HG02943 (cell line): ENCODE data around the gene MKI67.

Source experiments
- ATAC-seq: cut with Tn5 transposase; IDR thresholded peaks from one replicate; pipeline ENCODE4 v1.9.1; 2021; ENCODE audit warnings: mild to moderate bottlenecking, low read depth, moderate library complexity; ENCODE audit not compliant: unreplicated experiment

Gene MKI67

DNA sequence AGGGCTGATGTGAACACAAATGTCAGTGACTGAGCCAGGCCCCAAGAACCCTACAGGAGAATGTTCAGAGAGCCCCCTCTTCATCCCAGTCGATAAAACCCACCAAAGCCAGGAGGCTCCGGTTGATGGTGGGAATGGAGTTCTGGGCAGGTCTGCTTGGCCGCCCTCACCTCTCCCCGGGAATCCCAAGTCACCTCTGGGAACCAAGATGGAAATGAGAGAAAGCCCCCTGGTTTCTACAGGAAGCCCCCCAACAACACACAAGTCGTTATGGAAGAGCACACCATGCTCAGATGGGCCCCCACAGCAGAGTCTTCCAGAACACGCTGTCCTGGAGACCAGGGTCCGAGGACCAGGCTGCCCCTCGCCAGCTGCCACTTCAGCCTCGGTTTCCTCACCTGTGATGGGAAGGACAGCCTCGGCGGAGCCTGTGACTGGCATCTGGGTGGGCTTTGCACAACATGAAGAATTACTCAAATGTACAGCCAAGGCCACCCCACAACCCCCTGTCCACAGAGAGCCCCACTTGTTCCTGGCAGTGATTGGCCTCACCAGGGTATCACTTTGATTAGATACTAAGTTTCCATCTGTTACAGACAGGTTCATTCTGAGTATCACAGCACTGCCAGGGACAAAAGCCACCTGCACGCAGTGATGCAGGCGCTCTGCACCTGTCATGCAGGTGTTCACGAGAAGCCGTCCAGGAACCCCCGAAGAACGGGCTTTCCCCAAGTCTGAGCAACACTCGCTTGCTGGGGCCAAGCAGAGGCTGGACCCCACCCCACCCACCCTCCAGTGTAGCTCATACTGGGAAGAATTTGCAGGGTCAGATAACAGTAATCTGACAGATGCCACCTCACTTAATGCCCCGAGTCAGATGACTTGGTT is 57.6 kb downstream of the MKI67 start:
- ATAC-seq: no peak

DNA sequence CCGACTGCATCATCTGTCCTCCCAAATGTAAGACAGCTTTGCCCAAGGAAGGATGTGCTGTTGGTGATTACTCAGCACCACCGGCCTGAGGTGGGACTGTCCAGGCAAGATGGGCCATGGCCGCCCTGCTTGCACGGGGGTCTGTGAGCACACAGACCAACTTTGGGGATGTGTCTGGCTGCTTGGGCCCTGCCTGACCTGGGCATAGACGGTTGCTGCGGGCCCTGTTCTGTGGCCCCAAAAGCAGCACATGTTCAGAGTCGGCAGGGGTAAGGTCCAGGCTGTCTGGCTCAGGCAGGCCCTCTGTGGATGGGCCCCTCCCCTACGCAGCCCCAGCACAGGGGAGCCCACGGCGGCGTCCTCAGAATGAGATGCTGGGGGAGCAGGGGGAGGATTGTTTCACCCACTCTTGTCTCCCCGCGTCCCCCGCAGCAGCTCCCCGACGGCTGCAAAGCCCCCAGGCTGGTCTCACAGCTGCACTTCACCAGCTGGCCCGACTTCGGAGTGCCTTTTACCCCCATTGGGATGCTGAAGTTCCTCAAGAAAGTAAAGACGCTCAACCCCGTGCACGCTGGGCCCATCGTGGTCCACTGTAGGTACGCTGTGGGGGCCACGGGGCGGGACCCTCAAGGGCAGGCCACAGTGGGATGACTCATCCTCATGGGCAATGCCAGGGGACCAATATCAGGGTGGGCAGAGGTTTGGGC is 58.4 kb downstream of the MKI67 start:
- no peak for ATAC-seq

DNA sequence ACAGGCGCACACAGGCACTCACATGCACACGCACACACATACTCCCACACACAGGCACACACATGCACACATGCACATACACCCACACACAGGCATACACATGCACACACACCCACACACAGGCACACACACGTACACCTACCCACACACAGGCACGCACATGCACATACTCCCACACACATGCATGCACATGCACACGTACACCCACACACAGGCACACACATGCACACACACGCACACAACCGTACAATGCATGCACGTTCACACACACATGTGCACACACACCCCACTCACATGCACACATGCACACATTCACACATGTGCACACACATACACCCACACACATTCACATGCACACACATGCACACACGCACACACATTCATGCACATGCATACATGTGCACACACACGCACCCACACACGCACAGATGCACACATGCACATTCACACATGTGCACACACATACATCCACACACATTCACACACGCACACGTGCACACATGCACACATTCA is 59.3 kb downstream of the MKI67 start:
- ATAC-seq: no peak

DNA sequence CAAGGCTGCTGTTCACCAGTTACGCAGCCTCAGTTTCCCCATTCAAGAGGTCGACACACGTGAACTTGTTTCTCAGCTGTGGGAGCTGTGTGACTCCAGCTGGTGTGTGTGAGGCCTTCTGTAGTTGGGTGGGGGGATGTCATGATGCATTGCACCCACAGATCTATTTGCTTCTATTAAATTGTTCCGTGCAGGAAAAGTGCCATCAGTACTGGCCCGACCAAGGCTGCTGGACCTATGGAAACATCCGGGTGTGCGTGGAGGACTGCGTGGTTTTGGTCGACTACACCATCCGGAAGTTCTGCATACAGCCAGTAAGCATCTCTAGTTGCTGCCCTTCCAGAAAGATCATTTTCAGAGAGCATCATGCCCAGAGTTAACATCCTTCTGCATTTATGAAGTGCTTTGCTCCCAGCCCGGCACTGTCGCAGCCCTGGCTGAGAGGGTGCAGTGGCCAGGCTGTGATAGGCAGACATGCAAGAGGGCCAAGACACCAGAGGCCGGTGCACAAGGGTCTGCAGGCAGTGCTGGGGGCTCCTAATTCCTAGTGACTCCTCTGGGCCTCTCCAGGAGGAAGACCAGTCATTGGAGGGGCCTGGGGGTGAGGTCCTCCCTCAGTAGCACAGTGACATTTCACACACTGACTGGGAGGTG is 60.2 kb downstream of the MKI67 start:
- no peak for ATAC-seq

DNA sequence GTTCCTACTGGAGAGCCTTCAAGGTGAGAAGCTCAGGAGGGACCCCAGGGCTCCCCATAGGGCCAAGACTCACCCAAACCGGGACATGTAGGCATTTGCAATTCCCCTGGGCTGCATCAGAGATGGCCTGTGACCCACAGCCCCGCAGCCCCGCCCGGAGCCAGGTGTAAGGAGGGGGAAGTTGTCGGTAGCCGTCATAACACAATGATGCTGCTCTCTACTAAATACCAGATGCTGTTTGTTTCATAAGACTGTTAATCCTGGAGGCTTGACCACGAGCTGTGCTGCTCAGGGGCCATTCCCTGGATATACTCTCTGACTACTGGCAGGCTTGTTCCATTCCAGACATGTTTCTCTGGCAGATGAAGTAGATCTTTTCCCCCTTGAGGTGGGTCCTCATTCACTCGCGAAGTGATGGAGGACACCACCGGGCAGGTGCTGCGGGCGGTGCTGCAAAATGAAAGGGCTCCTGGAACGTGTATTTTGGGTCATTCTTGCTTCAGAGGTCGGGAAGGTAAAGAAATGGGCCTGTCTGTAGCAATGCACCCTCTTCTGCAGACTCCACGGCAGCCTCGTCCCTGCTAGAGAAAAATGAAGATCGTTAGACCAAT is 61.1 kb downstream of the MKI67 start:
- ATAC-seq: peak; percentile 36

DNA sequence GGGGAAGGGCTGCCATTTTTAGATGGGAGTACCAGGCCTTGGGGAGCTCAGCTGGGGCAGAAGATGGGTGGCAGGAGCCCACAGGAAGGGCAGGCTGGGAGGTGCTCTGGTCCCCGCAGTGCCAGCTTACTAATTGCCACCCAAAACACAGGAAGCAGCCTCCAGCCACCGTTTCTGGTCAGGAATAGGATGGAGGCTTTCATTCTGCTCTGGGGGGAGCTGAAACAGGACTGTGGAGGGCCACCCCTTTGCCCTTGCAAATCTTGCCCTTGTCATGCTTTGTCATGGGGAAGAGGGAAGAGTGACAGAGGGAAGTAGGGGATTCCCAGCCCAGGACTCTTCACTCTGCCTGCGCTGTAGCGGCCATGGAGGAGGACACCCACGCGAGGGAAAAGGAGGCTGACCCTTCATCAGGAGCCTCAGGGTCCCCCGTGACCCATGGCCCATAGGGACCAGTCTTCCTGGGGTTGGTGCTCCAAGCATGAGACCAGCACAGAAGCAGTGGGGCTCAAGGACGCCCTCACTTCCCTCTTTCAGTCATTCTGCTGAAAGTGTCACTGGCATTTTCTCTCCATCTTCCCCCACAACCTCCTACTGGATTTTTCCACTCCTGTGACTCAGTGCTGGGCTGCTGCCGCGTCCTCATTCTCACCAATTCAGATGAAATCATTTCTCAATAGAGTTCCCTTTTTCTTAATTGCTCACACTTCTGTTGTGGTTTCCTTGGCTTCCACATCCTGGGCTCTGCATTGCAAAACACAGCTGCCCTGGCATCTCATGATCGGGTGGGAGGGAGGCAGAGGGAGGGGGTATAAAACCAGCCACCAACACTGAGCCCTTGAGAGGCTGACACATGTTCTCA is 61.9 kb downstream of the MKI67 start:
- peak; percentile 46 for ATAC-seq

DNA sequence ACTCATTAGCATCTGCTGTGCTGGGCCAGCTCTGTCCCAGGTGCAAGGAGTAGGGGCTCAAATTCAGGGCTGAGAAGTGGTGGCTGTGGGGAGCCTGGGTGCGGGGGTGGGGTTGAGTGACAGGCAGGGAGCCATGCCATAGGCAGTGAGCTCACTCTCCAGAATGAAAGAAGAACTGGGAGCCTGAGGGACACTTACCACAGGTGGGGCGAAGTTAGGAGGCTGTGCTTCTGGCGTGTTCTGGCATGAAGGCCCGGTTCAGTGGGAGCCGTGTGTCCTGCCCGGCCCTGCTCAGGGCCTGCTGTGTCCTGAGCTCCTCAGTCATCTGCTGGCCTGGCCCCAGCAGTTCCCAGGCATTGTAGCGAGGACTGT is 62.5 kb downstream of the MKI67 start:
- no peak for ATAC-seq

DNA sequence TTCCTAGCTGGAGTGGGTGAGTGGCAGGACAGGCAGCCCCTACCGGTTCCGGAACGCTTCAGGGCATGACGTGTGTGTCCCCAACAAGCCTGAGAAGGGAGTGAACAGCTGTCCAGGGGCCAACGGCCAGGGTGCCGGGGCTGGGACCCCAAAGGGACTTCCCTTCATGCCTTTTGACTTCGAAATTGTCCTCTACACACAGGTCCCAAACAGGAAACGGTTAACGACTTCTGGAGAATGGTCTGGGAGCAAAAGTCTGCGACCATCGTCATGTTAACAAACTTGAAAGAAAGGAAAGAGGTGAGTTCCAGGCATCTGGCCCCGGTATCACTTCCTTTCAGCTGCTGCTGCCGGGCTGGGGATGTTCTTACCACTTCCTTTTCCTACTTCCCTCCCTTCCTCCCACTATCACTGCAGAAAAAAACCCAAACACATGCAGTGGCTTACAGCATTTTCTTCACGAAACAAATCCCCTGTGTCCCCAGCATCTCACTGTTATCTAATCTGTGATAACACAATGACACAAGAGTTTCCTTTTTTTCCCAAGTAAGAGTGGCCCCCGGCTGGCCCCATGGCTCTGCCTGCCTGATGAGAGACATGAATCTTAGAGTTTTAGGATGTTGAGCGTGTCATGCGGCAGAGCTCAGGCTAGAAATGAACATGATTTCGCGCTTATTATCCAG is 63.2 kb downstream of the MKI67 start:
- peak; percentile 44 for ATAC-seq

DNA sequence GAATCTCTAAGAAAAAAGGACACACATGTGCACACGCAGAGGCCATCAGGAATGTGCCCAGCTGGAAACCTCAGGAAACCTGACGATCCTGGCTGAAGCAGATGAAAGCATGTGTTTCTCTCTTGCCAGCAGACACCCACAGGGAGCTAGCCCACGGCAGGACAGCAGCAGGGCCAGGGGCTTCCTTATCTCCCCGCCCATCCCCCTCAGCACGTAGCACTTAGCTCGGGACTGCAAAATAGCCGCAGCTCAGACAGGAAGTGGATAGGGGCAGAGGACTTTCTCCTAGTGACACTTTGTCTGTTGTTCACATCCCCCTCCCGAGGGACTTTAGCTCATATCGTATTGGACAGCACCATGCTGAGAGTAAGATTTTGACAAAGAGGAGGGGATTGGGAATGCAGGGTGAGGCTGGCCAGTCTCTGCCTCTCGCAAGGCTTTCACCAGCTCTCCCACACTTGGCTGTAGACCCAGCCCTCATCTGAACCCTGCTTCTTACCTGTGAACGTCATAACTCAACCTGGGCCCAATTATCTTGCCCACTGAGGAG is 63.8 kb downstream of the MKI67 start:
- ATAC-seq: peak; percentile 17

DNA sequence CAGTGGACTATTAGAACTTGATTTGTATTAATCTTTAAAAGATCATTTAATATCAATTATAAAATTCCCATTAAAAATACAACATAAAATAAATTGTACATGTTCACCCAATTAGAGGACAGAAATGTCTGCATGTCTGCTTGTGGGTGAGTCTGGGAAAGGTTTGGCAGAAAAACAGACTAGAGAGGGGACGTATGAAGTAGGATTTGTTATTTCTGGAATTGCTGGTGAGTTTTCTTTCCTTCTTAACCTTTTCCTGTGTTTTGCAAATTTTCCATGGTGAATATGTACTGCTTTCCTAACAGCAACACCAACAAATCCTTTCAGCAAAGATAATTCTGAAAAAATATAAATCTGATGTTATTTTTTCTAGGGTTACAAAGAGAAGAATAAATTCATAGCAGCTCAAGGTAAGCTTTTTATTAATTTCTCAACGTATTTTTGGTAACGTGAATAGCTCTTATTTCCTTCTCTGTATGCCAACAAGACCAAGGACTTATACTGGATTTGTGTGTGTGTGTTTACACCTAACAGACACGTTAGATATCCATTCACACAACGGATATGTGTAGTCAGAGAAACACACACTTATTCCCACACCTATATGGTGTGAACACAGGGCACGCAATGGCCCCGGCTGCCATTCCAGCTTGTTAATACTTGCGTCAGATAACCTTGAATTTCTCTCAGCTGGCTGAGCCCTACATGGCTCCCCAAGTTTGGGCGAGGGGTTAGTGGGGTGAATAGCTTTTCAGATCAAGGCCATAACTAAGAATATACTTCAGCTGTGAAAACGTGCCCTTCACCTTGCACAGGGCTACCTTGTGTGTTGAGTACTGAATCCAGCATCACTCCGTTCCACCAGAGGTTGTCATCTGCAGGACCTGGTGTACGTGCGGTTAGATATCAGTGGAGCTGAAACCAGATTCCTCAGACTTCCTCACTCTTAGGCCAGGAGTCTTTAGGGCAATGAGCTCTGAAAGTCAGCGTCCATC is 64.6 kb downstream of the MKI67 start:
- ATAC-seq: no peak

DNA sequence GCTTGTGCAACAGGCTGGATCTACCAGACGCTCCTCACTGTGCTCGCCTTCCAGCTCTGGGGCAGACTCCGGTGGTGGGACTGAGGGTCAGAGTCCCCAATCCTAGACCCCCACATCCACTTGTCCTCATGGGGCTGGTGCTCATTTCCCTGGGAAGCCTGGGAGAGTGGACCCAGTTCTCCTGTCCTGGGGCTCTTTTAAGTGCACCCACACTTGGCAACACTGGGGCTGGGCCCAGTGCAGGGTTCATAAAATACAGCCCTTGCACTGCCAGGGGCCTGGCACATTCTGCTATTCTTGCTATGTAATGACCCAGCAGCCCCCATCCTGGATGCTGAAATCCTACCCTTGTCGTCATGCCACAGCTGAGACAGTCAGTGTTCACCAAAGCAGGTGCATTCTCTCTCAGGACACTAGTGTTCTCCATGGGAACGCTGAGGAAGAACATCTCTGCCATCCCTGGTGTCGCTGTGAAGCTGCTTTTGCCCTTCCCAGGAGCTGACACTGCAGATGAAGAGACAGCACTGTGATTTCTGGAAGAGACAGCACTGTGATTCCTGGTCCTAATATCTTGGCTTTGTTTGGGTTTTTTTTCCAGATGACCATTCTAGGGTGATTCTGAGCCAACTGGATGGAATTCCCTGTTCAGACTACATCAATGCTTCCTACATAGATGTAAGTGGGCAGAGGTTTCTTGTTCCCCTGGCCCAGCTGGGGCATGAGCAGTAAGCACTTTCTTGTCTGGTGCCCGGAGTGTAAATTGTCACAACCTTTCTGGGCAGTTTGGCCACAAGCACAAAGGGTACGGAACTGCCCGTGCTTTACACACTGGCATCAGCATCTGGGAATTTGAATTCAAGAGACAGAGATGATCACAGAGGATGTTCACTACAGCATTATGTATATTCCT is 65.6 kb downstream of the MKI67 start:
- ATAC-seq: no peak

DNA sequence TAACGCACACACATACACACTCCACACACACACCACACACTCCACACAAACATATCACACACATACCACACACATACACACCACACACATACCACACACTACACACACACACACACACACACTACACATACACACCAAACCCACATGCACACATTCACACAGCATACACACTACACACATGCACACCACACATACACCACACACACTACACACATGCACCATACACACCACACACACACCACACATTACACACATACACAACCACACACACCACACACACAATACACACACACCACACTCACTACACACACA is 66.3 kb downstream of the MKI67 start:
- ATAC-seq: no peak

DNA sequence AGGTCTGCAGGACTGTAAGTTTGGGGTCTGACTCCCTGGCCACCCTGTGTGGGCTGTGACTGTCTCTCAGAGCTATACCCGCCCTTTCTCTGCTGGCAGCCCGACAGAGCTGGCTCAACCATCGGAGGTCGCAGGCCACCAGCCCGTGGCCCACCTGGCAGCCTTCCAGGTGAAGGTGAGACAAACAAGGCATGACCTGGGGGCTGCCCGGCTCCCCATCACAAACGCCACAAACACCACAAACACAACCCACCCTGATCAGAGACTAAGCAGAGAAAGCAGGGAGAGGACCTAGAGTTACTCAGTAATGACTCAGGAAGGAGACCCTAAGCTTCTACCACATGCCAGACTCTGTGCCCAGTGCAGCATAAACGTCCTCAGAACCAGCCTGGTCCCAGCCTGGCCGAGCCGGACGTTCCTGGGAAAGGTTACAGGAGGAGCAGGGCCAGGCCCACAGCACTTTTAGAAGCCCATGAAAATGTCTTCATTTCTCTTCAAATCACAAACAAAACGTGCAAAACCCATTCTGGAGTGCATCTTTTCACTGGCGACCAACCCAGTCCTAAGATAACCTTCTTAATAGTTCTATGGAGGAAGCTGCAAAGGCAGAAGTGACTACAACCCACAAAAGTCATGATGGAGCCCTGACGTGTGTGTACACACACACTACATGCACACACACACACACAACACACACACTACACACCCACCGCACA is 66.8 kb downstream of the MKI67 start:
- no peak for ATAC-seq

DNA sequence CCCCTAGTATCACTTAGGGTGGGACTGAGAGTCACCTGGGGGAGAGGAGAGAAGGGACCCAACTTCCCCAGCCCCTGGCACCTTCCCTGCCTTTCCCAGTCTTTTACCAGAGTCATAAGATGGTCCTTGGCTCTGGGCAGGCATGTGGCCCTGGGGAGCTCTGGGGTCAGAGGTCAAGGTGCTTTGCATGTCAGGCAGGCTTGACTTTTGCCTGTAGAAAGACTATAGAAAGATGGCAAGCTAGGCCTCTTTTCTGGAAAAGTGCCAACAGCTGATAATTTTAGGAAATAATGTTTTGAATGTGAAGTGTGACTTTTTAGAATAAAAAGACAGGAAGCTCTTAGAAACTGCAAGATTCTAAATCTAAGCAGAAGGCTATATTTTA is 67.5 kb downstream of the MKI67 start:
- no peak for ATAC-seq

DNA sequence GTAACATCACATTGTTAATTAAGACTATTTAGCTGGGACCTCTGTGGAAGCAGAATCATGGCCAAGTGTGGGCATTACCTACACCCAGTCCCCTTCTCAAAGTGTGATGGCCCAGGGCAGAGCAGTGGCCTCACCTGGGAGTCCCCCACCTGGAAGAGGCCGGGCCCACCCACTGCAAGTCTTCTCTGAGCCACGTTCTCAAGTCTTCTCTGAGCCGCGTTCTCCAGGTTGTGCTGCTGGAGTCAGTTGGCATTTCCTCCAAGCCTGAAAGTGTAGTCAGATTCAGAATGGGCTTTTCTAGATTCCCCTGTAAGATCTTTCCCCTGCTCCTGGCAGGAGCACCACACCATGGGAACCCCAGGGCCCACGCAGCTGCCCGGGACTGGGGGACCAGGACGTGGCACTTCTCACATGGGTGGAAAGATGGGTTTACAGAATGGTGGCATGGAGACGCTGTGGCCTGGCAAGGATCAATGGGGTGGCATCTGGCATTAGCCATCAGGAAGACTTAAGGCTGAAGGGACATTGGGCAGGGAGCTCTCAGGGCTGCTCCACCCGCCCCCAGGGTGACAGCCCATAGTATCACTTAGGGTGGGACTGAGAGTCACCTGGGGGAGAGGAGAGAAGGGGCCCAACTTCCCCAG is 68.0 kb downstream of the MKI67 start:
- ATAC-seq: no peak
